Adrenal gland (tissue), 12 donors: ENCODE measurements around the gene TCF12. TPM values are rescaled to one million over a fixed set of nuclear protein-coding genes. Genes with fewer than 3 reads are reported as not detected.

Experiments used
- DNase-seq, 7 donors: peaks; one replicate each; pipeline ENCODE4 v3.0.0-alpha.2; 2019 to 2020
- H3K27ac ChIP-seq, 5 donors: fragments of 200-600 bp; sonication (generic) in 4 of 5; 1 replicate in 3 of 5; 2 replicates in 2 of 5; pipeline versions ENCODE4 v1.5.1 to v1.8.0; 2016 to 2020; ENCODE audit warnings: mild to moderate bottlenecking in 1 of 5
- H3K27me3 ChIP-seq: fragments of 200-600 bp; 2 replicates; pipeline ENCODE4 v1.8.0; 2021
- H3K36me3 ChIP-seq, 2 donors: fragments of 200-600 bp; replicated peaks in 1 of 2; 1 replicate in 1 of 2; 2 replicates in 1 of 2; pipeline versions ENCODE4 v1.5.1 to v1.8.0; 2018 to 2022
- H3K4me1 ChIP-seq, 2 donors: fragments of 200-600 bp; replicated peaks in 1 of 2; 1 replicate in 1 of 2; 2 replicates in 1 of 2; pipeline versions ENCODE4 v1.5.1 to v1.8.0; 2018 to 2021
- H3K4me3 ChIP-seq, 4 donors: fragments of 200-600 bp; sonication (generic) in 3 of 4; one replicate each; pipeline ENCODE4 v1.5.1; 2016 to 2018
- H3K9me3 ChIP-seq, 3 donors: fragments of 200-600 bp; sonication (generic) in 1 of 3; replicated peaks in 1 of 3; 1 replicate in 2 of 3; 2 replicates in 1 of 3; pipeline versions ENCODE4 v1.5.1 to v1.8.0; 2016 to 2021
- POLR2A ChIP-seq, 2 donors: fragments of 450-650 bp; IDR thresholded peaks; one replicate each; pipeline ENCODE4 v1.6.1; 2017; ENCODE audit warnings: antibody characterized with exemption in 2 of 2, mild to moderate bottlenecking in 2 of 2, moderate library complexity in 1 of 2
- WGBS, 4 donors: extraction: QIAGEN DNeasy Blood & Tissue Kit in 2 of 4; methylation state at CpG; one replicate each; pipeline versions ENCODE4 v1.1.5 to v1.1.7; 2013 to 2017; 5-methylcytosine and 5-hydroxymethylcytosine counted together
- intact Hi-C, 2 donors: fragments of 100-400 bp; cut with DNase I; formaldehyde crosslinking; loops; one replicate each; pipeline versions ENCODE4 v1.14.1 to v1.15.0; 2022 to 2023
- polyA plus RNA-seq, 3 donors: library from polyadenylated mRNA; stranded (reverse); fragments of 200-250 nt in 2 of 3; fragments of 350-450 nt in 1 of 3; fragmentation: Illumina TruSeq in 1 of 3; extraction: RNeasy Lipid Tissue Mini Kit (QIAGEN cat#74804) in 1 of 3; gene quantifications; one replicate each; pipeline ENCODE4 v1.2.3, GENCODE V29; 2013 to 2014
- total RNA-seq, 9 donors: library from RNA; depleted of rRNA in 4 of 9; stranded (reverse); fragments of >200 nt in 4 of 9; fragments of 120-200 nt in 1 of 9; fragmentation: NEBNext Ultra II Directional in 1 of 9; extraction: Animal tissue kit (Norgen Biotek cat#: 25700) in 1 of 9; gene quantifications; one replicate each; pipeline versions ENCODE4 v1.1.0 to v1.2.4, GENCODE V29; 2013 to 2023
- TF ChIP-seq, protein P1 (sequence below), 6 experiments: fragments of 450-650 bp in 4 of 6; fragments of 200-600 bp in 2 of 6; sonication (generic) in 1 of 6; IDR thresholded peaks; 1 replicate in 5 of 6; 2 replicates in 1 of 6; pipeline versions ENCODE4 v1.5.1 to v1.8.0; 2016 to 2021; ENCODE audit warnings: antibody characterized with exemption in 6 of 6, mild to moderate bottlenecking in 2 of 6, moderate library complexity in 1 of 6
- donor health status: healthy with polysubstance abuse.
- donor health status: Bipolar disorder and iron deficiency.
- donor health status: DM: yes; HTN: yes; CAD: no.
- donor health status: DM: no; HTN: no; CAD: no.
- donor health status: DM: no; HTN: no; CAD: no.
- donor health status: DM: yes; HTN: yes; CAD: no.

TCF12 gene
- total and polyA plus RNA-seq, 12 donors = 7.6 to 121 (median 75.6) TPM

GRCh38 chr15:57297163-57297593 lies 378.7 kb downstream of the TCF12 start:
- TF ChIP-seq, protein P1, sequence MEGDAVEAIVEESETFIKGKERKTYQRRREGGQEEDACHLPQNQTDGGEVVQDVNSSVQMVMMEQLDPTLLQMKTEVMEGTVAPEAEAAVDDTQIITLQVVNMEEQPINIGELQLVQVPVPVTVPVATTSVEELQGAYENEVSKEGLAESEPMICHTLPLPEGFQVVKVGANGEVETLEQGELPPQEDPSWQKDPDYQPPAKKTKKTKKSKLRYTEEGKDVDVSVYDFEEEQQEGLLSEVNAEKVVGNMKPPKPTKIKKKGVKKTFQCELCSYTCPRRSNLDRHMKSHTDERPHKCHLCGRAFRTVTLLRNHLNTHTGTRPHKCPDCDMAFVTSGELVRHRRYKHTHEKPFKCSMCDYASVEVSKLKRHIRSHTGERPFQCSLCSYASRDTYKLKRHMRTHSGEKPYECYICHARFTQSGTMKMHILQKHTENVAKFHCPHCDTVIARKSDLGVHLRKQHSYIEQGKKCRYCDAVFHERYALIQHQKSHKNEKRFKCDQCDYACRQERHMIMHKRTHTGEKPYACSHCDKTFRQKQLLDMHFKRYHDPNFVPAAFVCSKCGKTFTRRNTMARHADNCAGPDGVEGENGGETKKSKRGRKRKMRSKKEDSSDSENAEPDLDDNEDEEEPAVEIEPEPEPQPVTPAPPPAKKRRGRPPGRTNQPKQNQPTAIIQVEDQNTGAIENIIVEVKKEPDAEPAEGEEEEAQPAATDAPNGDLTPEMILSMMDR (IDR thresholded peaks at IDR 0.05) = no peak
- TF ChIP-seq POLR2A (IDR thresholded peaks at IDR 0.05) = no peak
- DNase-seq = peak in 1 of 7 donors; percentile 23
- 81 to 88% (median 87%) methylated on average over 3 of the region's 3 CpGs for WGBS, 4 donors
- no peaks in the 10 kb centered on the region for H3K36me3 ChIP-seq
- H3K9me3 ChIP-seq = peaks cover 0 to 6% (median 0%) of the 10 kb centered on the region in 3 donors
- H3K27me3 ChIP-seq = no peaks in the 10 kb centered on the region
- intact Hi-C loops = no loop called here
- no peaks in the 10 kb centered on the region for H3K4me1 ChIP-seq
- no peak overlapping the region for H3K27ac ChIP-seq
- H3K4me3 ChIP-seq = no peak overlapping the region

GRCh38 chr15:57297630-57298029 lies 379.2 kb downstream of the TCF12 start:
- no peak overlapping the region for H3K27ac ChIP-seq
- no peaks in the 10 kb centered on the region for H3K27me3 ChIP-seq
- H3K36me3 ChIP-seq = no peaks in the 10 kb centered on the region
- TF ChIP-seq, protein P1 (IDR thresholded peaks at IDR 0.05) = no peak
- TF ChIP-seq POLR2A (IDR thresholded peaks at IDR 0.05) = no peak
- peaks cover 0 to 4% (median 0%) of the 10 kb centered on the region in 3 donors for H3K9me3 ChIP-seq
- 82 to 93% (median 87%) methylated on average over 6 of the region's 6 CpGs for WGBS, 4 donors
- no peak overlapping the region for H3K4me3 ChIP-seq
- intact Hi-C loops = no loop called here
- DNase-seq = peak in 1 of 7 donors; percentile 27
- no peaks in the 10 kb centered on the region for H3K4me1 ChIP-seq

GRCh38 chr15:57298204-57298603 lies 379.8 kb downstream of the TCF12 start:
- no peak overlapping the region for H3K4me3 ChIP-seq
- DNase-seq = peak in 1 of 7 donors; percentile 21
- no peaks in the 10 kb centered on the region for H3K27me3 ChIP-seq
- WGBS, 4 donors = 60 to 85% (median 78%) methylated on average over 4 to 5 of the region's 5 CpGs
- no peaks in the 10 kb centered on the region for H3K4me1 ChIP-seq
- no peaks in the 10 kb centered on the region for H3K36me3 ChIP-seq
- H3K27ac ChIP-seq = no peak overlapping the region
- TF ChIP-seq, protein P1 (IDR thresholded peaks at IDR 0.05) = no peak
- TF ChIP-seq POLR2A (IDR thresholded peaks at IDR 0.05) = no peak
- H3K9me3 ChIP-seq = no peaks in the 10 kb centered on the region
- intact Hi-C loops = no loop called here

GRCh38 chr15:57298843-57299550 lies 380.6 kb downstream of the TCF12 start:
- Histone ChIP-seq H3K27me3 (no peaks in the 10 kb centered on the region), H3K4me1 (no peaks in the 10 kb centered on the region), H3K27ac (no peak overlapping the region), H3K4me3 (no peak overlapping the region), H3K36me3 (no peaks in the 10 kb centered on the region), H3K9me3 (no peaks in the 10 kb centered on the region)
- intact Hi-C loops = no loop called here
- peak in 1 of 7 donors; percentile 39 for DNase-seq
- TF ChIP-seq POLR2A (IDR thresholded peaks at IDR 0.05) = no peak
- TF ChIP-seq, protein P1 (IDR thresholded peaks at IDR 0.05) = no peak
- 83 to 87% (median 86%) methylated on average over 12 to 14 of the region's 14 CpGs for WGBS, 4 donors
